ENCODE measurements around the gene DDX31. TPM values are rescaled to one million over a fixed set of nuclear protein-coding genes. Genes with fewer than 3 reads are reported as not detected.

DDX31 gene
- total RNA-seq, 1 experiment from 2014 or later, result 28.4 TPM

- H3K36me3 ChIP-seq, result peaks cover 6% of the 10 kb centered on the region; the same call in 1 of the 2 replicates
- H3K4me3 ChIP-seq, result no peak overlapping the region
- no peak for DNase-seq
- H3K9me3 ChIP-seq (replicated peaks), result no peaks in the 10 kb centered on the region
- H3K4me1 ChIP-seq, result no peaks in the 10 kb centered on the region
- H3K27ac ChIP-seq, result no peak overlapping the region
- H3K27me3 ChIP-seq, result no peaks in the 10 kb centered on the region
These were observed 80.4 kb downstream of the DDX31 start for GRCh38 chr9:132589148-132590036.

- Histone ChIP-seq H3K4me3 (no peak overlapping the region), H3K27ac (no peak overlapping the region), H3K9me3 (replicated peaks) (no peaks in the 10 kb centered on the region), H3K36me3 (0 out of 2 replicates have a peak, but pooled peaks cover 2% of the 10 kb centered on the region), H3K27me3 (no peaks in the 10 kb centered on the region), H3K4me1 (no peaks in the 10 kb centered on the region)
- DNase-seq, result no peak
These were observed 81.2 kb downstream of the DDX31 start for GRCh38 chr9:132588501-132589147.

GRCh38 chr9:132588098-132588497, 81.7 kb downstream of the DDX31 start:
- no peak for DNase-seq
- H3K36me3 ChIP-seq, result 0 out of 2 replicates have a peak, but pooled peaks cover 2% of the 10 kb centered on the region
- no peaks in the 10 kb centered on the region for H3K27me3 ChIP-seq
- H3K9me3 ChIP-seq (replicated peaks), result no peaks in the 10 kb centered on the region
- no peak overlapping the region for H3K4me3 ChIP-seq
- no peaks in the 10 kb centered on the region for H3K4me1 ChIP-seq
- no peak overlapping the region for H3K27ac ChIP-seq

- no peak overlapping the region for H3K27ac ChIP-seq
- no peaks in the 10 kb centered on the region for H3K27me3 ChIP-seq
- no peaks in the 10 kb centered on the region for H3K9me3 ChIP-seq (replicated peaks)
- DNase-seq, result no peak
- no peaks in the 10 kb centered on the region for H3K4me1 ChIP-seq
- 0 out of 2 replicates have a peak, but pooled peaks cover 1% of the 10 kb centered on the region for H3K36me3 ChIP-seq
- no peak overlapping the region for H3K4me3 ChIP-seq
These were observed 82.2 kb downstream of the DDX31 start for GRCh38 chr9:132587592-132587955.

- no peaks in the 10 kb centered on the region for H3K36me3 ChIP-seq
- no peak for DNase-seq
- no peaks in the 10 kb centered on the region for H3K27me3 ChIP-seq
- H3K4me1 ChIP-seq, result no peaks in the 10 kb centered on the region
- no peaks in the 10 kb centered on the region for H3K9me3 ChIP-seq (replicated peaks)
- H3K4me3 ChIP-seq, result no peak overlapping the region
- H3K27ac ChIP-seq, result no peak overlapping the region
These were observed 82.8 kb downstream of the DDX31 start for GRCh38 chr9:132586830-132587591.

GRCh38 chr9:132585954-132586829, 83.6 kb downstream of the DDX31 start:
- H3K4me3 ChIP-seq, result no peak overlapping the region
- no peaks in the 10 kb centered on the region for H3K9me3 ChIP-seq (replicated peaks)
- no peak overlapping the region for H3K27ac ChIP-seq
- H3K36me3 ChIP-seq, result no peaks in the 10 kb centered on the region
- DNase-seq, result no peak
- H3K27me3 ChIP-seq, result no peaks in the 10 kb centered on the region
- H3K4me1 ChIP-seq, result no peaks in the 10 kb centered on the region

GRCh38 chr9:132584601-132585560, 84.9 kb downstream of the DDX31 start:
- Histone ChIP-seq H3K4me3 (no peak overlapping the region), H3K27ac (no peak overlapping the region), H3K9me3 (replicated peaks) (no peaks in the 10 kb centered on the region), H3K27me3 (no peaks in the 10 kb centered on the region), H3K4me1 (no peaks in the 10 kb centered on the region), H3K36me3 (no peaks in the 10 kb centered on the region)
- no peak for DNase-seq

GRCh38 chr9:132583584-132584304, 86.0 kb downstream of the DDX31 start:
- no peak for DNase-seq
- Histone ChIP-seq H3K27me3 (no peaks in the 10 kb centered on the region), H3K9me3 (replicated peaks) (no peaks in the 10 kb centered on the region), H3K4me3 (no peak overlapping the region), H3K27ac (no peak overlapping the region), H3K36me3 (no peaks in the 10 kb centered on the region), H3K4me1 (no peaks in the 10 kb centered on the region)

- H3K36me3 ChIP-seq, result no peaks in the 10 kb centered on the region
- H3K27me3 ChIP-seq, result no peaks in the 10 kb centered on the region
- no peaks in the 10 kb centered on the region for H3K4me1 ChIP-seq
- H3K27ac ChIP-seq, result no peak overlapping the region
- H3K9me3 ChIP-seq (replicated peaks), result no peaks in the 10 kb centered on the region
- no peak for DNase-seq
- H3K4me3 ChIP-seq, result no peak overlapping the region
These were observed 86.8 kb downstream of the DDX31 start for GRCh38 chr9:132582786-132583583.

- Histone ChIP-seq H3K27ac (no peak within 1 kb of the TSS), H3K27me3 (no peaks in the 10 kb centered on the region)
These were observed 87.5 kb downstream of the DDX31 start, which contains the start of gene BARHL1 for GRCh38 chr9:132582276-132582785. TSS of gene BARHL1 (plus strand) at chr9:132582606. CDS start at chr9:132582798, 192 bp downstream.

GRCh38 chr9:132579427-132579798, 90.4 kb downstream of the DDX31 start:
- H3K4me1 ChIP-seq, result no peaks in the 10 kb centered on the region
- no peak overlapping the region for H3K4me3 ChIP-seq
- no peaks in the 10 kb centered on the region for H3K9me3 ChIP-seq (replicated peaks)
- H3K27ac ChIP-seq, result no peak overlapping the region
- no peak for DNase-seq
- H3K27me3 ChIP-seq, result no peaks in the 10 kb centered on the region
- no peaks in the 10 kb centered on the region for H3K36me3 ChIP-seq

More at GRCh38 chr9:132582276-132582785, 87.5 kb downstream of the DDX31 start, which contains the start of gene BARHL1:
- no peak for DNase-seq
- no peaks in the 10 kb centered on the region for H3K4me1 ChIP-seq
- H3K4me3 ChIP-seq, result no peak within 1 kb of the TSS
- H3K36me3 ChIP-seq, result no peaks in the 10 kb centered on the region
- no peaks in the 10 kb centered on the region for H3K9me3 ChIP-seq (replicated peaks)

- Histone ChIP-seq H3K4me3 (no peak overlapping the region), H3K27ac (no peak overlapping the region), H3K27me3 (no peaks in the 10 kb centered on the region), H3K36me3 (no peaks in the 10 kb centered on the region), H3K9me3 (replicated peaks) (no peaks in the 10 kb centered on the region), H3K4me1 (no peaks in the 10 kb centered on the region)
- no peak for DNase-seq
These were observed 91.3 kb downstream of the DDX31 start for GRCh38 chr9:132578367-132578932.

All from SJCRH30 (cell line).